DND-41 (cell line): Measurements from ENCODE around the gene CRYL1.

Experiments
- CTCF ChIP-seq: IDR thresholded peaks from 2 replicates; pipeline ENCODE4 v1.5.1; 2012; ENCODE audit warnings: borderline replicate concordance, low read length, moderate library complexity, mild to moderate bottlenecking; ENCODE audit not compliant: poor library complexity, severe bottlenecking; ENCODE audit errors: extremely low read depth
- EZH2 ChIP-seq: IDR thresholded peaks from 3 replicates; pipeline ENCODE4 v1.6.1; 2012; ENCODE audit warnings: borderline replicate concordance, low read depth, mild to moderate bottlenecking, moderate library complexity, low read length, inconsistent platforms; ENCODE audit not compliant: severe bottlenecking

DNA sequence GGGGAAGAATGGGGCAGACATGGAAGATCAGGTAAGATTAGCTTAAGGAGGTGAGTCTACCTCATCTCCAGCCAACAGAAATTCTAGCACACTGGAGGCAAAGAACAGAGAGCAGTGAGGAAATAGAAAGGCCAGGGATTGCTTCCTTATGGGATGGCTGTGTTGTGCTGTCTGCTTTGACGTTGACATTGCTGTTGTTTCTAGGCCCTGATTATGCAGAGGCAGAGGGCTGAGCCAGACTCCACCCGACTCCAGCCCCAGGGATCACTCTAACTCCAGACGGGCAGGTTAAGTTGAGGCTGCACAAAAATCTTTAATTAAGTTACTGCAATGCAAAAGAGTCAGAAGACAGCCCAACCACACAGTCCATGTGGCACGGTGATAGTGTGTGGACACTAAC, 24.1 kb downstream of the CRYL1 start:
- TF ChIP-seq CTCF (no peak), EZH2 (no peak)
